AG04450 (cell line): ENCODE measurements around the gene SFT2D2. TPM values are rescaled to one million over a fixed set of nuclear protein-coding genes. Genes with fewer than 3 reads are reported as not detected.

ENCODE experiments used
- CTCF ChIA-PET: fragments of 300-600, 350-600 bp; formaldehyde crosslinking; extraction: SDS; loops from one replicate; lab custom pipeline; 2022; ENCODE audit warnings: antibody characterized with exemption, inconsistent platforms; lab: Charles Lee
- POLR2A ChIA-PET: fragments of 350-600 bp; formaldehyde crosslinking; extraction: SDS; loops from one replicate; lab custom pipeline; 2021; ENCODE audit warnings: antibody characterized with exemption, inconsistent platforms; lab: Yijun Ruan, JAX
- DNase-seq: peaks from one replicate; pipeline ENCODE4 v3.0.0-alpha.2; 2011; ENCODE audit warnings: low read depth, low spot score
- H3K27ac ChIP-seq: one replicate; pipeline ENCODE4 v1.5.1; 2012; ENCODE audit warnings: low read depth, low read length, control low read depth
- H3K27me3 ChIP-seq: one replicate; pipeline ENCODE4 v1.6.0; 2012; ENCODE audit warnings: low read length; ENCODE audit not compliant: control insufficient read depth, insufficient read depth
- H3K4me3 ChIP-seq: 2 replicates; pipeline ENCODE4 v1.5.1; 2011; ENCODE audit warnings: mild to moderate bottlenecking, low read depth, low read length, control low read depth
- H3K9me3 ChIP-seq: 2 replicates; pipeline ENCODE4 v1.5.1; 2012; ENCODE audit warnings: low read length; ENCODE audit not compliant: control insufficient read depth, insufficient read depth
- polyA plus RNA-seq: library from polyadenylated mRNA; depleted of rRNA; stranded (reverse); fragments of >200 nt; gene quantifications from 2 replicates; pipeline ENCODE4 v1.2.3, GENCODE V29; 2011
- TF ChIP-seq, protein P1 (sequence below): IDR thresholded peaks from 2 replicates; pipeline ENCODE4 v1.5.1; 2011; ENCODE audit warnings: low read depth, low read length, control low read depth, inconsistent platforms

SFT2D2 gene
- polyA plus RNA-seq, 1 experiment, result 28.4 TPM

GRCh38 chr1:168246506-168246905 is 20.7 kb downstream of the SFT2D2 start:
- TF ChIP-seq, protein P1, sequence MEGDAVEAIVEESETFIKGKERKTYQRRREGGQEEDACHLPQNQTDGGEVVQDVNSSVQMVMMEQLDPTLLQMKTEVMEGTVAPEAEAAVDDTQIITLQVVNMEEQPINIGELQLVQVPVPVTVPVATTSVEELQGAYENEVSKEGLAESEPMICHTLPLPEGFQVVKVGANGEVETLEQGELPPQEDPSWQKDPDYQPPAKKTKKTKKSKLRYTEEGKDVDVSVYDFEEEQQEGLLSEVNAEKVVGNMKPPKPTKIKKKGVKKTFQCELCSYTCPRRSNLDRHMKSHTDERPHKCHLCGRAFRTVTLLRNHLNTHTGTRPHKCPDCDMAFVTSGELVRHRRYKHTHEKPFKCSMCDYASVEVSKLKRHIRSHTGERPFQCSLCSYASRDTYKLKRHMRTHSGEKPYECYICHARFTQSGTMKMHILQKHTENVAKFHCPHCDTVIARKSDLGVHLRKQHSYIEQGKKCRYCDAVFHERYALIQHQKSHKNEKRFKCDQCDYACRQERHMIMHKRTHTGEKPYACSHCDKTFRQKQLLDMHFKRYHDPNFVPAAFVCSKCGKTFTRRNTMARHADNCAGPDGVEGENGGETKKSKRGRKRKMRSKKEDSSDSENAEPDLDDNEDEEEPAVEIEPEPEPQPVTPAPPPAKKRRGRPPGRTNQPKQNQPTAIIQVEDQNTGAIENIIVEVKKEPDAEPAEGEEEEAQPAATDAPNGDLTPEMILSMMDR, result no peak
- POLR2A ChIA-PET, result no interaction called here
- no peak for DNase-seq
- CTCF ChIA-PET, result interaction anchor here (0.9 to 1.9 kb wide), 3 partner anchors 11 to 164 kb away, joined by 4 to 11 read pairs (median 4); no protein-coding TSS in a partner anchor
- H3K27me3 ChIP-seq, result no peaks in the 10 kb centered on the region
- no peak overlapping the region for H3K4me3 ChIP-seq
- no peaks in the 10 kb centered on the region for H3K9me3 ChIP-seq
- no peak overlapping the region for H3K27ac ChIP-seq

DNA sequence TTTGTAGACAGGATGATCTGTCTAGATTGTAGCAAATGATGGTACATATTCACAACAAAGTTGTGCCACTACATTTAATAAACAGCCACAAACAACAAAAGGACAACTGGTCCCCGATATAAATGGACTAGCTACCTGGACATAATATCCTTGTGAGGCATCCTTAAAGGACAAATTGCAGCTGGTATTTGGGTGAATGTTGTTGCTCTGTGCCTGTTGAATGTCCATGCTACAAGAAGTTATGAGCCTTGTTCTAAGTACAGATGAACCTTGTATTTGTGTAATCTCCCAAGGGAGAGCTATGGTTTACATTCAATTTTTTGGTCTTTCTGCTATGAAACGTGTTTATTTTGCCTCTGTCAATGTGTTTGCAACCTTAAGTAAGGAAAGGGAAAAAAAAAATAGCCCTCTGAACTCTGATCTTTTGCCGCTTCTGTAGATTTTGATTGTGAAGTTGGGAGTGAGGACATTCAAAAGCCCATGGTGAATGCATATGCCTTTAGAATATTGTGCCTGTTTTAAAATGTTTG is 26.5 kb downstream of the SFT2D2 start:
- no peak overlapping the region for H3K27ac ChIP-seq
- TF ChIP-seq, protein P1, result no peak
- no peak for DNase-seq
- H3K9me3 ChIP-seq, result peaks cover 8% of the 10 kb centered on the region; the same call in 1 of the 2 replicates
- H3K4me3 ChIP-seq, result no peak overlapping the region
- CTCF ChIA-PET, result interaction anchor here (1.1 to 2.4 kb wide), 2 partner anchors 17 to 90 kb away, joined by 4 to 9 read pairs; no protein-coding TSS in a partner anchor
- H3K27me3 ChIP-seq, result no peaks in the 10 kb centered on the region
- POLR2A ChIA-PET, result no interaction called here

DNA sequence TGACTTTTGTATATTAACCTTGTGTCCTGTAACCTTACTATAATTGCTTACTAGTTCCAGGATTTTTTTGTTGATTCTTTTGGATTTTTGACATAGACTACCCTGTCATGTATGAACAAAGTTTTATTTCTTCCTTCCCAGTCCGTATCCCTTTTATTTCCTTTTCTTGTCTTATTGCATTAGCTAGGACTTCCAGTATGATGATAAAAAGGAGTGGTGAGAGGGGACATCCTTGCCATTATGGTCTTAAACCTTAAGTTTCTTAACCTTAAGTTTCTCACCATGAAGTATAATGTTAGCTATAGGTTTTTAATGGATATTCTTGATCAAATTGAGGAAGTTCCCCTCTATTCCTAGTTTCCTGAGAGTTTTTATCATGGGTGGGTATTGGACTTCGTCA is 30.4 kb downstream of the SFT2D2 start:
- H3K4me3 ChIP-seq, result no peak overlapping the region
- H3K27ac ChIP-seq, result no peak overlapping the region
- H3K27me3 ChIP-seq, result no peaks in the 10 kb centered on the region
- TF ChIP-seq, protein P1, result no peak
- POLR2A ChIA-PET, result no interaction called here
- DNase-seq, result no peak
- H3K9me3 ChIP-seq, result peaks cover 8% of the 10 kb centered on the region; the same call in 1 of the 2 replicates
- CTCF ChIA-PET, result interaction anchor here (1.0 kb wide), 1 partner anchor 111 kb away, joined by 3 read pairs; no protein-coding TSS in a partner anchor

GRCh38 chr1:168257397-168257796 is 31.6 kb downstream of the SFT2D2 start:
- Histone ChIP-seq H3K4me3 (no peak overlapping the region), H3K9me3 (peaks cover 8% of the 10 kb centered on the region; the same call in 1 of the 2 replicates), H3K27me3 (no peaks in the 10 kb centered on the region), H3K27ac (no peak overlapping the region)
- ChIA-PET CTCF (interaction anchor here (0.8 to 1.0 kb wide), 3 partner anchors 19 to 22 kb away, joined by 3 to 4 read pairs (median 3); no protein-coding TSS in a partner anchor), POLR2A (no interaction called here)
- TF ChIP-seq, protein P1, result no peak
- DNase-seq, result no peak

DNA sequence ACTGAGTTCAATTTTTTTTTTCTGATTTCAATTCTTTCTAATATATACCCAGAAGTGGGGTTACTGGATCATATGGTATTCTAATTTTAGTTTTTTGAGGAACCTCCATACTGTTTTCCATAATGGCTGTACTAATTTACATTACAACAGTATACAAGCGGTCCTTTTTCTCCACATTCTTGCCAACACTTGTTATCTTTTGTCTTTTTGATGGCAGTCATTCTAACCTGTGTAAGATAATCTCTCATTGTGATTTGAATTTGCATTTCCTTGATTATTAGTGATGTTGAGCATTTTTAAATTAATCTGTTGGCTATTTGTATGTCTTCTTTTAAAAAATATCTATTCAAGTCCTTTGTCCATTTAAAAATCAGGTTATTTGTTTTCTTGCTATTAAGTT is 33.8 kb downstream of the SFT2D2 start:
- H3K27me3 ChIP-seq, result no peaks in the 10 kb centered on the region
- no peak overlapping the region for H3K27ac ChIP-seq
- POLR2A ChIA-PET, result no interaction called here
- no peak for DNase-seq
- H3K4me3 ChIP-seq, result no peak overlapping the region
- H3K9me3 ChIP-seq, result peaks cover 8% of the 10 kb centered on the region; the same call in 1 of the 2 replicates
- CTCF ChIA-PET, result interaction anchor here (0.9 kb wide), 1 partner anchor 24 kb away, joined by 3 read pairs; no protein-coding TSS in a partner anchor
- TF ChIP-seq, protein P1, result no peak
